Right forelimb (tissue), 1 donor: ENCODE data around the gene E4F1.
"Not testable (repeated sequence)": the region's sequence is repeated elsewhere in the genome, so short reads cannot be mapped to it uniquely, and the experiment has no call there.

Experiments
- DNase-seq: peaks from one replicate; pipeline ENCODE4 v3.0.0-alpha.2; 2018

The E4F1 gene

GRCh38 chr16:2189252-2189893 lies 34.0 kb upstream of the E4F1 start:
- no peak for DNase-seq

DNA sequence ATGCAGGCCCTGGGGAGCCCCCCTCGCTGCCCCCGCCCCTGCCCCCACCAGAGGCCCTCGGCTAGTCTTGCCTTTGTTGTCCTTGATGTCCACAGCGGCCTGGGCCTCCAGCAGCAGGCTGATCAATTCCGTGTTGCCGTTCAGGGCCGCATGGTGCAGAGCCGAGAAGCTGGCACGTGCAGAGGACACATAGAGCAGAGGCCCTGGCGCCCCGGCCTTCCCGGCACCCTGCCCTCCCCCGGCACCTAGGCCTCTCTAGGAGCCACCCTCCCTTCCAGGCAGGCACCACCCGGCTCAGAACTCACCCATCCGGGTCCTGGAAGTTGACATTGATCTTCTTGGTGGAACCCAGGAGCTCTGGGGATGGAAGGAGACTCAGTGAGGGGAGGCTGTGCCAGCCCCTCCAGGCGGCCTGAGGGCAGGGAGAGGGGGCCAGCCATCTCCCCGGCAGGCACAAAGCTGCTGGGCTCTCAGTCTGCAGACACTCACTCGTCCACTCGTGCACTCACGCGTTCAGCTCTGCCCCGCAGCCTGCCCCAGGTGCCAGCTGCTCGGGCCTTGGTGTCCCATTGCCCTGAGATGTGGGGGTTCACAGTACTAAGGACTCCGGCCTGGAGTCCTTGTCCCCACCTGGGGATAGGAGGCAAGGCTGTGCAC lies 33.3 kb upstream of the E4F1 start:
- DNase-seq: no peak

DNA sequence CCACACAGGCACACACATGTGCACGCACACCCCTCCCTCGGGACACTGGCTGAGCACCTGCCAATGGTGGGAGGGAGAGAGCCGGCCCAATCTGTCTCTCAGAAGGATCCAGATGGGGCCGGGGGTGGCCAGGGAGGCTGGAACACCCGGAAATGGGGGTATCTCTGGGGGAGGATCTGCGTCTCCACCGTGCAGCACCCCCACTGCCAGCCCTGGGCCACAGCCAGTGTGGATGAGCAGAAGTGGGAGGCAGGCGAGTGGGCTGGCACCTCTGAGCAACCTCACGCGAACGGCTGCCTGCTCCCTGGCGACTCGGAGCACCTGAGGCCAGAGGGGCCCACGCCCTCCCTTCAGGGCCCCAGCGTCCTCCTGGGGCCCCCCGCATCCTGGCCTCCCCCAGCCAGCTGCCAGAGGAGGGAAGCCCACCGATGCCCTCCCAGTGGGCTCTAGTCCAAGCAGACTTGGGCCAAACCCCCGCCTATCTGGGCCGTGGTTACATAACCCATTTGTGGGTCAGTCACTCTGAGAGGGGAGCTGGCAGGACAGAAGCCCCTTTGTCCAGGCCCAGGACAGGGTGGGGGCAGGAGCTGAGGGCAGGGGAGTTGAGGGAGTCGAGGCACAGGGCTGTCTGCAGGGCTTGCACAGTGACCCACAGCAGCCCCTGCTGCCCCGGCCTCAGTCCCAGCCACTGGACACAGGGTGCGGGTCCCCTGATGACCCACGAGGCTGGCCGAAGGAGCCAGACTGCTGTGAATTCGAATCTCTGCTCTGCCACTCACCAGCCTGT lies 32.5 kb upstream of the E4F1 start:
- DNase-seq: no peak

GRCh38 chr16:2191446-2191706 lies 32.0 kb upstream of the E4F1 start:
- DNase-seq: no peak

DNA sequence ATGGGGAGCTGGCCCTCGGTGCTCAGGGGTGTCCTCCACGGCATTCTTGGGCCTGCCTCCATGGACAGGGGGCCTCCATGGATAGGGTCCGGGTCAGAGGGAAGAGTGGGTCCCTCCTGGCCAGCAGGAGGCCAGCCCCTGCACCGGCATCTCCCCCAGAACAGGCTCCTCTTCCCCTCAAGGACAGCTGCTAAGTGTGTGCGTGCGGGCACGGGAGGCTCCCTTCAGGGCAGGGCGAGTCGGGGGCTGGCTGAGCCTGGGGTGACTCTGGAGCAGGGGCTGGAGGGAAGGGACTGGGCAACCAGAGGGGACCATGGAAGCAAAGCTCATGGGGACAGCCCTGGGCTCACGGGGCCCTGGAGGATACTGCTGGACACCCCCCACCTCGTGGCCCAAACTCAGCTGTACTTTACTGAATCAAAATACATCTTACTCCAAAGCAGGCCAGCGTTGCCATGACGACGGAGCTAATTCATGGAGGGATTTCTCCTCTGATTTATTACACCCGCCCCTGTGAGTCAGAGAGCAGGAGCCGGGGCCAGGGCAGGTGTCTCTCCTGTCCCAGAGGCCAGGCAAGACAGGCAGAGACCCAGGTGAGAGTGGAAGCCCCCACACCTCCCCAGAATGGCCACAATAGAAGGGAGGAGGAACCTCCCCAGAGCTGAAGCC lies 29.1 kb upstream of the E4F1 start:
- no peak for DNase-seq

GRCh38 chr16:2194852-2195321 lies 28.5 kb upstream of the E4F1 start:
- no peak for DNase-seq

DNA sequence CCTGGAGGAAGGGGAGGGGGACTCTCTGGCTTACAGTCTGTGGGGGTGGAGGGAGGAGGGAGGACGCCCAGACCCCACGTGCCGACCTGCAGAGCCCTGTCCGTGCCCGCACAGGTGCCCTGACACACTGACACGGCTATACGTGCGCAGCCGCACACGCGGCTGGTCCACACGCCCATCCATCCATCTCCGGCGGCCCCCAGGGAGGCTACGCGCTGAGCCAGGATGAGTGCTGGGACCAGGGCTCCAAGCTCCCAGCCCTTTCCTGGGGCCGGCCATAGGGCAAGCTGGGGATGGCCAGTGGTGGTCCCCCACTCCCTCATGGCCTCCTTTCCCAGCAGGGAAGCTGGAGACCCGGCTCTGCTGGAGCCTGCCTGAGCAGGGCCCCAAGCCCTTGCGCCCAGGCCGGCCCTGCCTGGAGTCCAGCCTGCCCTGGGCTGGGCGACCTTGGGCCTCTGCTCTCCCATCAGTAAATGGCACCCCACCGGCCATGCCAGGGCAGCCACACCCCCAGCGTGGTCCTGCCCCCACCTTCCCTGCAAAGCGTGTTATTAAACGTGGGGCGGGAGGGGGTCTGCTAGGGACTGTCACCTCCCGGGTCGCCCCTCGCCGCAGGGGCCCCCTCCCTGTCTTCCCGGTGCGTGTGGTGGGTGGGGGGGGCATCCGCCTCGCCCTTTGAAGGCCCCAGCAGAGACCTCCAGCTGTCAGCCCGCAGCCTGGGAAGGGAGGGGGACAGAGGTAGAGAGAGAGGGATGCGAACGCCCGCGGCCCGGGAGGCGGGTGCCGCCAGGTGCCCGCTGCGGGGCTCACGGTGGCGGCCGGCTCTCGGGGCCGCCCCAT lies 27.8 kb upstream of the E4F1 start:
- no peak for DNase-seq

GRCh38 chr16:2196162-2196980 lies 27.0 kb upstream of the E4F1 start, which contains the start of gene CASKIN1:
Gene CASKIN1, minus strand, starts transcription at chr16:2196605. Its CDS starts 173 bp downstream, at chr16:2196432.
- DNase-seq: no peak

- no peak for DNase-seq
Observed at GRCh38 chr16:2196981-2197511, 26.3 kb upstream of the E4F1 start.

- no peak for DNase-seq
Observed at GRCh38 chr16:2197765-2198164, 25.6 kb upstream of the E4F1 start.

- DNase-seq: no peak
Observed at GRCh38 chr16:2198283-2198682, 25.1 kb upstream of the E4F1 start.

- DNase-seq: no peak
Observed at GRCh38 chr16:2199095-2199494, 24.3 kb upstream of the E4F1 start.

- DNase-seq: no peak
Observed at GRCh38 chr16:2199621-2200139, 23.7 kb upstream of the E4F1 start.

- DNase-seq: no peak
Observed at GRCh38 chr16:2200313-2200712, 23.1 kb upstream of the E4F1 start.

DNA sequence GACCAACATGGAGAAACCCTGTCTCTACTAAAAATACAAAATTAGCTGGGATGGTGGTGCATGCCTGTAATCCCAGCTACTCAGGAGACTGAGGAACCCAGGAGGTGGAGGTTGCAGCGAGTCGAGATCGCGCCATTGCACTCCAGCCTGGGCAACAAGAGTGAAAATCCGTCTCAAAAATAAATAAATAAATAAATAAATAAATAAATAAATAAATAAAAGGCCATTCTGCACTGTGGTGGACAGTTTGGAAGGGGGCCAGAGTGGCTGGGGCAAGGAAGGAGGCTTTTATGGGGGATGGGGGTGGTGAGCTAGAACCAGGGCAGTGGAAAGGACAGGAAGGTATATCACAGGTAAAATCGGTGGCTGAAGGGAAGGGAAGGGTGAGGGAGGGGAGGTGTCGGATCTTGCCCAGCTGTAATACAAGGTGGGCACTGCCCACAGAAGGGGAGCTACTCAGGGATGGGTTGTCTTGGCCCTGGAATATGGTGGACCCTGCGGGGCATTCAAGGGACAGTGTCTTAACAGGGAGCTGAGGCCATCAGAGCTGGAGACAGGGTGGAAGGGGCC lies 20.2 kb upstream of the E4F1 start:
- DNase-seq: not testable (repeated sequence)

GRCh38 chr16:2204416-2205103 lies 18.8 kb upstream of the E4F1 start:
- no peak for DNase-seq

GRCh38 chr16:2205104-2205966 lies 18.1 kb upstream of the E4F1 start, which contains the start of gene MLST8:
Gene MLST8, plus strand, starts transcription at chr16:2205454. Its CDS starts 632 bp downstream, at chr16:2206086.
- DNase-seq: peak; percentile 93

- DNase-seq: no peak
Observed at GRCh38 chr16:2205967-2206313, 17.5 kb upstream of the E4F1 start.

DNA sequence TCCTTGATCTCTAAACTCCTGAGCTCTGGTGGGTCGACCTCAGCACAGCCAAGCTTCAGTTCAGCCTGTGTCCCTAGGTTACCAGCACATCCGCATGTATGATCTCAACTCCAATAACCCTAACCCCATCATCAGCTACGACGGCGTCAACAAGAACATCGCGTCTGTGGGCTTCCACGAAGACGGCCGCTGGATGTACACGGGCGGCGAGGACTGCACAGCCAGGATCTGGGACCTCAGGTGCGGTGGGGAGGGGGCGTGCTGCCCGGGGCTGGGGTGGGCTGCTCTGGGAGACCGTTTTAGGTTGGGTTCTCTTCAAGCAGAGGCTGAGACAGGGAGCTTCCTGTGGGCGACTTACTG lies 17.0 kb upstream of the E4F1 start:
- DNase-seq: no peak
